ENCODE results near the gene OR1Q1. TPM values are rescaled to one million over a fixed set of nuclear protein-coding genes. Genes with fewer than 3 reads are reported as not detected.
A peak's percentile ranks its signal among the peaks of the same experiment; 100 is the strongest.
"Not testable (repeated sequence)": the region's sequence is repeated elsewhere in the genome, so short reads cannot be mapped to it uniquely, and the experiment has no call there.

Gene OR1Q1, protein sequence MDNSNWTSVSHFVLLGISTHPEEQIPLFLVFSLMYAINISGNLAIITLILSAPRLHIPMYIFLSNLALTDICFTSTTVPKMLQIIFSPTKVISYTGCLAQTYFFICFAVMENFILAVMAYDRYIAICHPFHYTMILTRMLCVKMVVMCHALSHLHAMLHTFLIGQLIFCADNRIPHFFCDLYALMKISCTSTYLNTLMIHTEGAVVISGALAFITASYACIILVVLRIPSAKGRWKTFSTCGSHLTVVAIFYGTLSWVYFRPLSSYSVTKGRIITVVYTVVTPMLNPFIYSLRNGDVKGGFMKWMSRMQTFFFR
- total RNA-seq (2014; rRNA removed; shearing (Covaris generic)), result not detected in 2 replicates
- polyA plus RNA-seq (2015; cell fraction: cytosol; rRNA removed), result not detected in 2 replicates
- not detected in 2 replicates for polyA plus RNA-seq (2015; cell fraction: nucleus; rRNA removed)

DNA sequence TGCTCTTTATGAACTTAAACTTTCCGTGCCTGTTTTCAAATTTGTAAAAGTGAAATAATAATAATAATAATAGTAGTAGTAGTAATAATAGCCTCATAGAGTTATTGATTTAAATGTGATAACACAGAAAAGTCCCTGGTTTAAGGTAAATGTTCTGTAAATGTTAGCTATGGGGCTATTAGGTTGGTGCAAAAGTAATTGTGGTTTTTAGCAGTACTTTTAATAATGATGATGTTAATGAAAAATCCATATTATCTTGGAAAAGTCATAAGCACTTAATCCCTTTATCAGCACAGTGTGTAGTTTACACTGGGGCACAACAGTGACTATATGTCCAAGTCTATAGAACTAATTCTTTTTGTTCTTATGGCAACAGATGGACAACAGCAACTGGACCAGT is at the start of gene OR1Q1:
TSS of gene OR1Q1 (plus strand) at position 377 of the 400 bp plus-strand sequence. CDS start at position 377, 0 bp downstream.
- in situ Hi-C loops (cut with HindIII; ENCODE audit: low pct_unique_long_range_greater_than_20kb, low sequenced_read_pairs), result no loop called here
- no peak for DNase-seq (ENCODE audit: low read depth, low spot score)

DNA sequence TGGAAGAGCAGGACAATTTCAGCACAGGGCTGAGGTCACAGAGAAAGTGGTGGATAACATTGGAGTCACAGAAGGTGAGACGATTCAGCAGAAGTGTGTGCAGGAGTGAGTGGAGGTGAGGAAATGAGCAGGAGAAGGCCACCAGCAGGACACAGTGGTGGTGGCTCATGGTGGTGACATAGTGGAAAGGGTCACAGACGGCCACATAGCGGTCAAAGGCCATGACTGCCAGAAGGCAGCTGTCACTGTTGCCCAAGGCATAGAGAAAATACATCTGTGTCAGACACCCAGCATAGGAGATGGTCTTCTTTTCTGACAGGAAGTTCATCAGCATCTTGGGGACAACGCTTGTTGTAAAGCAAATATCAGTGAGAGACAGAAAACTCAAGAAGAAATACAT is 46.6 kb upstream of the OR1Q1 start:
- in situ Hi-C loops (cut with HindIII; ENCODE audit: low pct_unique_long_range_greater_than_20kb, low sequenced_read_pairs), result no loop called here
- DNase-seq (ENCODE audit: low read depth, low spot score), result no peak

DNA sequence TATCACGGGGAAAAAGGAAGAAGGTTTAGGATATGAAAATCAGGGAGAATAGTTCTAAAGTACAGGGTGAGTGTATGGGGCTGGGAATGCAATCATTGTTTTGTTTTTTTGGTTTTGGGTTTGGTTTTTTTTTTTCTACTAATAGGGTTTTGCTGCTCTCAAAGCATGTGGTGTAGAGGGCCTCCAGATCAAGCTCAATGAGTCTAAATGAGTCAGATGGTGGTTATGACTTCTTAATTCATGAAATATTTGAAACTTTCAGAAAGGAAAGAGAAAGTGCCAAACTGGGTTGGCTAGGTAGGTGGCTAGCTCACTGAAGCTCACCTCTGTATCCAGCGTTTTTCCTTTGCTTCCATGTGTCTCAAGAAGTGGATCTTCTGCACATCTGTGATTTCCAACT is 42.1 kb upstream of the OR1Q1 start:
- in situ Hi-C loops (cut with HindIII; ENCODE audit: low pct_unique_long_range_greater_than_20kb, low sequenced_read_pairs), result no loop called here
- no peak for DNase-seq (ENCODE audit: low read depth, low spot score)

DNA sequence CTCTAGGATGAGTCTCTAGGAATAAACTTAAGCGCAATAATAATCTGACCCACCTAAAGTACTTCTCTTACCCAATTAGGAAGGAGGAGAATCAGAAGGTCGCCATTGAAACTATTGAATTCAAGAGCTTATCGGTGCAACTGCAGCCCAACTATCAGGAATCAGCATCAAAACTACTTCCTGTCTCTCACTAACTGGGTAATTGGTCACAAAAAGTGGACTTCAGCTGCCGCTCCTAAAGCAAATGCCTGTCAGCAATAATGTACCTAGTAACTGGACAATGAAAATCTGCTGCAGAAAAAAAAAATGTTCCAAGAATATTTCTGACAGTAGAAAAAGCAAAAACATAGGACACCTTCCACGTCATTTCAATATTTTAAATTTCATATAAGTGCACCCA is 34.7 kb upstream of the OR1Q1 start:
- DNase-seq (ENCODE audit: low read depth, low spot score), result no peak
- in situ Hi-C loops (cut with HindIII; ENCODE audit: low pct_unique_long_range_greater_than_20kb, low sequenced_read_pairs), result no loop called here

DNA sequence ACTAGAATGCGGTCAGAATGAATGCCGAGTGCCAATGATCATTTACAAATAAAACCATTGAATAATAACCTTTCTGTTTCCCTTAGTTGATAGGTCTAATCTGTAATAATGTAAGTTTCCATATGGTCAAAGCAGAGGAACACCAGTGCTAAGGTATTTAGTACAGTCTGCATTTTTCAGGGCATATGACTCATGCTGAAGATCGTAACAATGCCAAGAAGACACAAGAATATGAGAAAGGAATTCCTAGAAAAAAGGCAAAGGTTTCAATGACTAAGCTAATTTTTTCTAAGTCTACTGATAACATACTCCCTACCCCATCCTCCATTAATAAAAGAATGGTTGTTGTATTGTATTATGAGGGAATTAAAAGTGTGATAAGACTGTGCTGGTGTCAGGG is 34.2 kb upstream of the OR1Q1 start:
- in situ Hi-C loops (cut with HindIII; ENCODE audit: low pct_unique_long_range_greater_than_20kb, low sequenced_read_pairs), result no loop called here
- no peak for DNase-seq (ENCODE audit: low read depth, low spot score)

DNA sequence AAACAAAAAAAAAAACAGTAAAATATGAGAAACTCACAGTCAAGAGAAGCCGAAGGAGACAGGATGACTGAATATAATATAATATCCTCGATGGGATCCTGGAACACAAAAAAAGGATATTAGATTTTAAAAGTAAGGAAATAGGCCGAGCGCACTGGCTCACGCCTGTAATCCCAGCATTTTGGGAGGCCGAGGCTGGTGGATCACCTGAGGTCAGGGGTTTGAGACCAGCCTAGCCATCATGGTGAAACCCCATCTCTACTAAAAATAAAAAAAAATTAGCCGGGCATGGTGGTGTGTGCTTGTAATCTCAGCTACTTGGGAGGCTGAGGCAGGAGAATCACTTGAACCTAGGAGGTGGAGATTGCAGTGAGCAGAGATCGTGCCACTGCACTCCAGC is 31.3 kb upstream of the OR1Q1 start, which contains the start of gene OR1L8:
TSS of gene OR1L8 (minus strand) at position 101 of the 400 bp plus-strand sequence. CDS start 14,907 bp downstream, outside the sequence.
- in situ Hi-C loops (cut with HindIII; ENCODE audit: low pct_unique_long_range_greater_than_20kb, low sequenced_read_pairs); DNase-seq (ENCODE audit: low read depth, low spot score): not testable (repeated sequence)

DNA sequence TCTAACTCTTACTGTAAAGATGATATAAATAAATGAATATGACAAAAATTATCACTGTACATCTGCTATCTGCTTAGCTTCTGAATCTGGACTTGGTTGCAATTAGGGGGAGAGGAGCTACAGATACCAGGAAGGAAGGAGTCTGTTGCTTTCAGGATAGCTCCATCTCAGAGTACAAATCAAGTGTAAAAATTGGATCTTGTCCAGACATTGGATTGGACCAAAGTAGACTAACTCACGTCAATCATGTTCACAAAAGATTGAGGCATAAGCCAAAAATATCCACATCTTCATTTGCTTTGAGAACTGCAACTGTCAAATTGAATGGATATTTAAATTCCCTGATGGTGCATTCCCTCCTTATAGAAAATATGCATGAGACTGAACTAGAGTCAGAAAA is 8.8 kb upstream of the OR1Q1 start:
- in situ Hi-C loops (cut with HindIII; ENCODE audit: low pct_unique_long_range_greater_than_20kb, low sequenced_read_pairs), result no loop called here
- DNase-seq (ENCODE audit: low read depth, low spot score), result no peak

DNA sequence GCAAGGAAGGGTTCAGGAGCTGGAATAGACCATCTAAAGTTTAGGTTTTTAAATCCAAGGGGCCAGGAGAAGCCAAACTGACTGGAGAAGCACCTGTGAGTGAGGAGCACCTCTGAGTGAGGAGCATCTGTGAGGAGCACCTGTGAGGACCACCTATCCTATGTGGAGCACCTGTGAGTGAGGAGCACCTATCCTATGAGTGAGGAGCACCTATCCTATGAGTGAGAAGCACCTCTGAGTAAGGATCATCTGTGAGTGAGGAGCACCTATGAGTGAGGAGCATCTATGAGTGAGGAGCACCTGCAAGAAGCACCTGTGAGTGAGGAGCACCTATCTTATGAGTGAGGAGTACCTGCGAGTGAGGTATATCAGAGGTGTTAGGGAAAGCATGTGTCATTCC is 8.0 kb upstream of the OR1Q1 start:
- DNase-seq (ENCODE audit: low read depth, low spot score), result no peak
- in situ Hi-C loops (cut with HindIII; ENCODE audit: low pct_unique_long_range_greater_than_20kb, low sequenced_read_pairs), result no loop called here

DNA sequence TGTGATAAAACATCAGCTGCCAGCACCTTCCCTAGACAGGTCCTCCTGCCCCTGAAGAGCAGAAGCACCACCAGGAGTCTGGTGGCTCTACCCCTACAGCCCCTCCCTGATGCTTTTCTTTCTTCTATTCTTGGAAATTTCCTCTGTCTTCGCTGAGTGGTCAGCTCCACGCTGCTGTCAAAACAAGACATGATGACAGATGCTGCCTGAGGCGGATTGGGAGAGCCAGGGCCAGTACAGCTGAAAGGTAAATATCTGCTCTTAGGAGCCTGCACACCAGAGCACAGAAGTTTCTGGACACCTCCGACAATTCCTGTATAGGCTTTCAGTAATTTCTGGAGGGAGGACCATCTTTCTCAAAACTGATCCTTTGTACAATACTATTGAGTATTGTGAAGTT is 4.7 kb upstream of the OR1Q1 start:
- in situ Hi-C loops (cut with HindIII; ENCODE audit: low pct_unique_long_range_greater_than_20kb, low sequenced_read_pairs), result no loop called here

DNA sequence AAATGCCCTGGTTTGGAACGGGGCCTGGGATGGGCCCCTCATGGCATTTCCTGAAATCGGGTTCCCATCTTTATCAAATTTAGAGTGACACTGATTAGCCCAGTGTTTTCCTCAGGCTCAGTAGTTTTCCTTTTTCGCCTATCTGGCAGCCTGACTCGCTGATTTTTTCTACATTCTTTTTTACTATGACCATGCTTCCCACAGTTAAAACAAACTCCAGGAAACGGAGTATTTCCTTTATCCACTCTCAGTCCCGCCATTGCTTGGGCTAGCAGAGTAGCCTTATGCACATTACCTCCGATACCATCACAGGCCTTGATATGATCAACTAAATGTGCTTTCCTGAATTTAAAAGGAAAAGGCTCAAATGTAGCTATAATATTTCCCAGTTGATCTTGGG is 5.5 kb downstream of the OR1Q1 start:
- in situ Hi-C loops (cut with HindIII; ENCODE audit: low pct_unique_long_range_greater_than_20kb, low sequenced_read_pairs), result no loop called here
- DNase-seq (ENCODE audit: low read depth, low spot score), result no peak

More for the DNA sequence above, 4.7 kb upstream of the OR1Q1 start:
- DNase-seq (ENCODE audit: low read depth, low spot score), result no peak

DNA sequence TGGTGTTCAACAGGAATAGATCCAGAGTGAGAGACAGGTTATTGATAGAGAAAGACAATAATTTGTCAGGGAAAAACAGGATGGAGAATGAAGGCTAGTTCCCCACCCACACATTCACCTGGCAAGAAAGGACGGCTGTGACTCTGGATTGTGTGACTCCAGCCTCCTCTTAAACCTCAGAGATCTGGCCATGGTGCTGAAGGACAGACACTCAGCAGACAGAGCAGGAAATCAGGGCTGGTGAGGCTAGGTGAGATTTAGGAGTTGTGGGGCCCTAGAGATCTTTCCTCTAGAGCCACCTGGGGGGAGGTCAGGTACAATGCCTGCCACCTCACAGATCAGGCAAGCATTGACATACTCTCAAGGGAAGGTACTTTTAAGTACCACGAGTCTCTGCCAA is 27.7 kb downstream of the OR1Q1 start:
- in situ Hi-C loops (cut with HindIII; ENCODE audit: low pct_unique_long_range_greater_than_20kb, low sequenced_read_pairs), result no loop called here
- no peak for DNase-seq (ENCODE audit: low read depth, low spot score)

DNA sequence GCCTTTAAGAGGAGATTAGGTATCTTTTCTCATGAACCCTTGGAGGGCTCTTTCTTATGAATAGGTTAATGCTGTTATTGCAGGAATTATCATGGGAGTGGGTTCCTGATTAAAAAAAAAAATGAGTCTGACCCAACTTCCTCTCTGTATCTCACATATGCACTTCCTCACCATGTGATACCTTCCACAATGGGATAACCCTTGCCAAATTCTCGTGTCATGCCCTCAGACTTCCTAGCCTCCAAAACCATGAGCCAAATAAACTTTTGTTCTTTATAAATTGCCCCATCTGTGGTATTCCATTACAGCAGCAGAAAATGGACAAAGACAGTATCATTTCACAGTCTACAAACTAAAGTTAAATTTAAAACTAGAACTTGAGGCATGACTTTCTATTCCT is 41.8 kb downstream of the OR1Q1 start:
- in situ Hi-C loops (cut with HindIII; ENCODE audit: low pct_unique_long_range_greater_than_20kb, low sequenced_read_pairs), result no loop called here

DNA sequence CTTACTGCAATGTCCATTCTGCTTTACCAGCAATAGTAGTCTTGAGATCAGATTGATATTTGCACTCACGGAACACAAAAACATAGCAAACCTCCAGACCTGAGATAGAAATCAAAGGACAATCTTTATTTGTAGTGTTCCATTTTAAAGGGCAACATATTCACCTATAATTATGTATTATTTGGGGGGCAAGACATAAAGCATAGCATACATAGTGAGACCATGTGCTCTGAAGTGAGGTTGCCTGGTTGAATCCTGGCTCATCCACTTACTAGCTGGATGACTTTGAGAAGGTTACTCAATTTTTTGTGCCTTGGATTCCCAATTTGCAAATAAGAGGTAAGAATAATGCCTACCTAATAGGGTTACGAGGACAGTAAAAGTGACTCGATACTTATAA is 43.0 kb downstream of the OR1Q1 start, which contains the start of gene OR1B1:
TSS of gene OR1B1 (minus strand) at position 101 of the 400 bp plus-strand sequence.
- in situ Hi-C loops (cut with HindIII; ENCODE audit: low pct_unique_long_range_greater_than_20kb, low sequenced_read_pairs), result no loop called here
- DNase-seq (ENCODE audit: low read depth, low spot score), result no peak

More for the DNA sequence above, 41.8 kb downstream of the OR1Q1 start:
- DNase-seq (ENCODE audit: low read depth, low spot score), result peak; percentile 10

DNA sequence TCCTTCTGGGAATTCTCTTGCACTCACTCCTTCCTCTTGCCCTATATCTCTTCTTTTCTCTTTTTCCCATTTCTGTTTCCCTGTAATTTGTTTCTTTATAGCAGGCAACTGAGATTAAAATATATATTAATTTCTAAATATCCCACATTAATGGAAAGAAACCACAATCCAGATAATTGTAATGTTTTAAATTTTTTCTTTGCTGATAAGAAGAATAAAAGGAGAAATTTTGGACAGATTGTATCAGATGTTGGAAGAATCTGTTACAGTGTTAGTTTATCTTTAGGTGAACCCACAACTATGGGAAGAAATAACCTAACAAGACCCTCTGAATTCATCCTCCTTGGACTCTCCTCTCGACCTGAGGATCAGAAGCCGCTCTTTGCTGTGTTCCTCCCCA is 46.9 kb downstream of the OR1Q1 start, which contains the start of gene OR1L1:
TSS of gene OR1L1 (plus strand) at position 301 of the 400 bp plus-strand sequence. CDS start at position 301, 0 bp downstream.
- DNase-seq (ENCODE audit: low read depth, low spot score), result no peak
- in situ Hi-C loops (cut with HindIII; ENCODE audit: low pct_unique_long_range_greater_than_20kb, low sequenced_read_pairs), result no loop called here

Other genes starting within 250 kb of the OR1Q1 start
- gene PTGS1, start 243.7 kb upstream of the OR1Q1 start, total RNA-seq (2014; rRNA removed; shearing (Covaris generic)), result 0.03 and 0.53 TPM in 2 replicates
- not detected in 2 replicates for gene OR1J1, start 136.8 kb upstream of the OR1Q1 start, total RNA-seq (2014; rRNA removed; shearing (Covaris generic))
- not detected in 2 replicates for gene OR1J2, start 103.9 kb upstream of the OR1Q1 start, total RNA-seq (2014; rRNA removed; shearing (Covaris generic))
- not detected in 2 replicates for gene OR1J4, start 95.6 kb upstream of the OR1Q1 start, total RNA-seq (2014; rRNA removed; shearing (Covaris generic))
- not detected in 2 replicates for gene OR1N1, start 87.4 kb upstream of the OR1Q1 start, total RNA-seq (2014; rRNA removed; shearing (Covaris generic))
- not detected in 2 replicates for gene OR1N2, start 61.6 kb upstream of the OR1Q1 start, total RNA-seq (2014; rRNA removed; shearing (Covaris generic))
- gene OR1L8, start 31.4 kb upstream of the OR1Q1 start, total RNA-seq (2014; rRNA removed; shearing (Covaris generic)), result not detected in 2 replicates
- gene OR1B1, start 42.9 kb downstream of the OR1Q1 start, total RNA-seq (2014; rRNA removed; shearing (Covaris generic)), result not detected in 2 replicates
- gene OR1L1, start 47.0 kb downstream of the OR1Q1 start, total RNA-seq (2014; rRNA removed; shearing (Covaris generic)), result not detected in 2 replicates
- gene OR1L3, start 60.4 kb downstream of the OR1Q1 start, total RNA-seq (2014; rRNA removed; shearing (Covaris generic)), result not detected in 2 replicates
- gene OR1L4, start 109.3 kb downstream of the OR1Q1 start, total RNA-seq (2014; rRNA removed; shearing (Covaris generic)), result not detected in 2 replicates
- gene OR1L6, start 127.6 kb downstream of the OR1Q1 start, total RNA-seq (2014; rRNA removed; shearing (Covaris generic)), result not detected in 2 replicates
- gene OR5C1, start 174.2 kb downstream of the OR1Q1 start, total RNA-seq (2014; rRNA removed; shearing (Covaris generic)), result not detected in 2 replicates
- gene OR1K1, start 185.4 kb downstream of the OR1Q1 start, total RNA-seq (2014; rRNA removed; shearing (Covaris generic)), result not detected in 2 replicates
- gene PDCL, start 213.8 kb downstream of the OR1Q1 start, total RNA-seq (2014; rRNA removed; shearing (Covaris generic)), result 20.0 and 23.3 TPM in 2 replicates